ENCODE results near the gene PPIF. TPM values are rescaled to one million over a fixed set of nuclear protein-coding genes. Genes with fewer than 3 reads are reported as not detected.

Gene PPIF
- total and polyA plus RNA-seq, 4 experiments from 2014 or later: 10.6 to 33.7 (median 19.7) TPM

DNA sequence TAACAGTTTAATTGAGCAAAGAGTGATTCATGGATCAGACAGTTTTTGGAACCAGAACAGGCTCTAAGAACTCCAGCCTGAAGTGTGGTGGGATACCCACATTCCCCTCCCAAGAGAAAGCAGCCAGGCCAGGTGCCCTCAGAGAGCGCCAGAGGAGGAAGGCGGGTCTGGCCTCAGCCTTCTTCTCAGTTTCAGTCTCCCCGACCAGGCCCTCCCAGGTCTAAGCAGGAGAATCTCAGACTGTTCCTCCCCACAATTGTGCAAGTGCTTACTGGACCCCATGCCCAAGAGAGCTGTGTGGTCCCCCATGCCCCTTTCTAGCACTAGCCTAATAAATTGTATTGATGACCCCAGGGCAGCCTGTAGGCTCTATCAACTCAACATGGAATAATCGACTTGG, 25.6 kb downstream of the PPIF start:
- no peaks in the 10 kb centered on the region for H3K27me3 Mint-ChIP-seq
- peaks cover 0 to 16% (median 8%) of the 10 kb centered on the region in 8 donors for H3K9me3 Mint-ChIP-seq
- no peaks in the 10 kb centered on the region for H3K4me1 ChIP-seq (ENCODE audit: insufficient read depth, low read length)
- no peaks in the 10 kb centered on the region for H3K36me3 ChIP-seq (ENCODE audit: insufficient read depth, low read length)
- H3K4me3 Mint-ChIP-seq: no peak overlapping the region
- no peak overlapping the region for H3K27ac ChIP-seq (ENCODE audit: low read depth, low read length)
- peaks cover 0 to 7% (median 3%) of the 10 kb centered on the region in 4 donors for H3K4me1 Mint-ChIP-seq
- peak overlapping the region in 1 of 7 donors; percentile 12 for H3K27ac Mint-ChIP-seq
- DNase-seq: no peak
- CTCF ChIA-PET (ENCODE audit: partially characterized antibody): interaction anchor here (0.9 to 4.8 kb wide), 15 partner anchors 8 to 114 kb away, joined by 3 to 91 read pairs (median 5); no protein-coding TSS in a partner anchor
- intact Hi-C loops (cut with micrococcal nuclease): loop anchor here (5.0 kb wide), 1 partner anchor 769 kb away; no protein-coding TSS in a partner anchor
- POLR2A ChIA-PET (ENCODE audit: partially characterized antibody): no interaction called here
- no peaks in the 10 kb centered on the region for H3K27me3 ChIP-seq (ENCODE audit: insufficient read depth, low read length)
- no peak overlapping the region for H3K4me3 ChIP-seq (ENCODE audit: low read length in 2 of 2)
- no peaks in the 10 kb centered on the region for H3K9me3 ChIP-seq (ENCODE audit: control insufficient read depth in 1 of 2, low read length in 2 of 2)
- peaks cover 0 to 2% of the 10 kb centered on the region in 2 donors for H3K36me3 Mint-ChIP-seq

- Mint-ChIP-seq H3K9me3 (peaks cover 0 to 16% (median 8%) of the 10 kb centered on the region in 8 donors), H3K4me1 (peaks cover 0 to 7% (median 3%) of the 10 kb centered on the region in 4 donors), H3K27ac (peak overlapping the region in 1 of 7 donors; percentile 65), H3K27me3 (no peaks in the 10 kb centered on the region), H3K36me3 (peaks cover 0 to 2% of the 10 kb centered on the region in 2 donors), H3K4me3 (no peak overlapping the region)
- POLR2A ChIA-PET (ENCODE audit: partially characterized antibody): interaction anchor here (1.5 kb wide), 1 partner anchor 93 kb away, joined by 4 read pairs; no protein-coding TSS in a partner anchor
- Histone ChIP-seq H3K27ac (ENCODE audit: low read depth, low read length) (no peak overlapping the region), H3K36me3 (ENCODE audit: insufficient read depth, low read length) (no peaks in the 10 kb centered on the region), H3K27me3 (ENCODE audit: insufficient read depth, low read length) (no peaks in the 10 kb centered on the region), H3K4me1 (ENCODE audit: insufficient read depth, low read length) (no peaks in the 10 kb centered on the region), H3K4me3 (ENCODE audit: low read length in 2 of 2) (no peak overlapping the region), H3K9me3 (ENCODE audit: control insufficient read depth in 1 of 2, low read length in 2 of 2) (no peaks in the 10 kb centered on the region)
- intact Hi-C loops (cut with micrococcal nuclease): loop anchor here (1.0 to 5.0 kb wide), 3 partner anchors 93 to 768 kb away; no protein-coding TSS in a partner anchor
- DNase-seq: peak; percentile 54 to 74 (median 63)
- CTCF ChIA-PET (ENCODE audit: partially characterized antibody): interaction anchor here (0.6 to 4.8 kb wide), 41 partner anchors 9 to 1327 kb away, joined by 3 to 91 read pairs (median 5); partner anchors contain the start of gene PPIF
Observed at GRCh38 chr10:79374312-79375191, 27.3 kb downstream of the PPIF start.

DNA sequence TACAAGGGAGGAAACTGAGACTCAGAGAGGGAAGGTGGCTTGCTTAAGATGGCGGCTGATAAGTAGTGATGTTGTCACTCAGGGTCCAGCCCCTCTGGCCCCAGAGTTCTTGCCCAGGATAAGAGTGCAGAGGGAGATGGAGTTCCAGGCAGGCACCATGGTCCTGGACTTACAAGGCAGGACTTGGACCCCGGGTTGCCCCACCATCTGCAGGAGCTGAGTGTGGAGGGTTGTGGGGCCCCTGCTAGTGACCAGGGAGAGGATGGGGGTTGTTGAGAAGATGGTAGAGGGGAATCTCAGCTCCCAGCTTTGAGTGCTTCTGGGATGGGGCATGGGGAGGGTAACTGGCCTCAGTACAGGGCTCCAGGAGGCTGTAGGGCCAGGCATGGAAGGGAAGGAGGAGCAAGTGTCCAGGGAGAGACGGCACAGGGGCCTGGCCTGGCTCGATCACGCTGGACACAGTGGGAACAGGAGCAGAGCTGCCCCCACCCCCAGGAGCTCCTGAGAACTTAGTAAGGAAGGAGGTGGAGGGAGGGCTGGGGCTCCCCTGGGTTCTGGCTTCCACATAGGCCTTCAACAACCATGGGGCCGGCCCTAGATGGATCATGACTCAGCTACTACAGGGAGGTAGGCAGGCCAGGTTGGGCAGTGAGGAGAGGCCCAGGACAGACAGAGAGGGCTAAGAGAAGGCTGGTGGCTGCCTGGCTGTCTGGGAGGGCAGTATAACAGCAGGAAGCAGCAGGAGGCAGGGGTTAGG, 28.2 kb downstream of the PPIF start:
- no peak for DNase-seq
- Histone ChIP-seq H3K36me3 (ENCODE audit: insufficient read depth, low read length) (no peaks in the 10 kb centered on the region), H3K4me3 (ENCODE audit: low read length in 2 of 2) (no peak overlapping the region), H3K27ac (ENCODE audit: low read depth, low read length) (no peak overlapping the region), H3K27me3 (ENCODE audit: insufficient read depth, low read length) (no peaks in the 10 kb centered on the region), H3K9me3 (ENCODE audit: control insufficient read depth in 1 of 2, low read length in 2 of 2) (no peaks in the 10 kb centered on the region), H3K4me1 (ENCODE audit: insufficient read depth, low read length) (no peaks in the 10 kb centered on the region)
- CTCF ChIA-PET (ENCODE audit: partially characterized antibody): interaction anchor here (1.2 to 4.8 kb wide), 8 partner anchors 10 to 111 kb away, joined by 3 to 91 read pairs (median 8); partner anchors contain the start of gene PPIF
- intact Hi-C loops (cut with micrococcal nuclease): no loop called here
- Mint-ChIP-seq H3K4me1 (peaks cover 0 to 7% (median 3%) of the 10 kb centered on the region in 4 donors), H3K4me3 (no peak overlapping the region), H3K9me3 (peaks cover 0 to 11% (median 5%) of the 10 kb centered on the region in 8 donors), H3K27ac (peak overlapping the region in 1 of 7 donors; percentile 16), H3K36me3 (peaks cover 0 to 2% of the 10 kb centered on the region in 2 donors), H3K27me3 (no peaks in the 10 kb centered on the region)
- POLR2A ChIA-PET (ENCODE audit: partially characterized antibody): no interaction called here

GRCh38 chr10:79376078-79376628, 28.9 kb downstream of the PPIF start:
- no peaks in the 10 kb centered on the region for H3K27me3 ChIP-seq (ENCODE audit: insufficient read depth, low read length)
- no peaks in the 10 kb centered on the region for H3K36me3 ChIP-seq (ENCODE audit: insufficient read depth, low read length)
- no peak overlapping the region for H3K27ac ChIP-seq (ENCODE audit: low read depth, low read length)
- Mint-ChIP-seq H3K4me3 (no peak overlapping the region), H3K27ac (no peak overlapping the region), H3K9me3 (peaks cover 0 to 7% (median 4%) of the 10 kb centered on the region in 8 donors), H3K4me1 (peaks cover 0 to 7% (median 3%) of the 10 kb centered on the region in 4 donors), H3K27me3 (no peaks in the 10 kb centered on the region), H3K36me3 (peaks cover 0 to 2% of the 10 kb centered on the region in 2 donors)
- no peaks in the 10 kb centered on the region for H3K9me3 ChIP-seq (ENCODE audit: control insufficient read depth in 1 of 2, low read length in 2 of 2)
- H3K4me3 ChIP-seq (ENCODE audit: low read length in 2 of 2): no peak overlapping the region
- intact Hi-C loops (cut with micrococcal nuclease): no loop called here
- ChIA-PET CTCF (ENCODE audit: partially characterized antibody) (interaction anchor here (3.5 to 4.8 kb wide), 3 partner anchors 11 to 111 kb away, joined by 31 to 91 read pairs (median 45); no protein-coding TSS in a partner anchor), POLR2A (ENCODE audit: partially characterized antibody) (no interaction called here)
- no peaks in the 10 kb centered on the region for H3K4me1 ChIP-seq (ENCODE audit: insufficient read depth, low read length)
- no peak for DNase-seq

DNA sequence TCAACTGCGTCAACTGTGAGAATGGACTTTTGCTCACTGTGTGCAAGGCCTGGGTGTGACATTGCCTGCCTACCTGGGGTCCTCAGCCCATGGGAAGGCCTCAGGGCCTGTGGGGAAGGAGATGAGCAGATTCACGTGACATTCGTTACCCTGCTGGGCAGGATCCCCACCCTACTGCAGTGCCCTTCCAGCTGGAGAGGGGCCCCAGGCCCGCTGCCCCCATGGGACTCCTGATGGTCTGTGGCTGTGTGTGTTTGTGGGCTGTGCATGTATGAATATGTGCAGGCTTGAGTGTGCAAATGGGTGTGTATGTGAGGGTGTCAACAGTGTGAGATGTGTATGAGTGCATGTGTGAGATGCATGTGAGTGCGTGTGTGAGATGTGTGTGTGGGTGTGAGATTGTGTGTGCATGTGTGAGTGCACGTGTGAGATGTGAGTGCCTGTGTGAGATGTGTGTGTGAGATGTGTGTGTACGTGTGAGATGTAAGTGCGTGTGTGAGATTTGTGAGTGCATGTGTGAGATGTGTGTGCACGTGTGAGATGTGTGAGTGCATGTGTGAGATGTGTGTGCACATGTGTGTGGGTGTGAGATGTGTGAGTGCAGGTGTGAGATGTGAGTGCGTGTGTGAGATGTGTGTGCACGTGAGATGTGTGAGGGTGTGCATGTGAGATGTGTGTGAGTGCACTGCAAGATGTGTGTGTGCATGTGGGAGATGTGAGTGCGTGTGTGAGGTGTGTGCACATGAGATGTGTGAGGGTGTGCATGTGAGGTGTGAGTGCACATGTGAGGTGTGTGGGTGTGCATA, 29.7 kb downstream of the PPIF start:
- Mint-ChIP-seq H3K27ac (no peak overlapping the region), H3K4me3 (no peak overlapping the region), H3K9me3 (peaks cover 0 to 2% (median 0%) of the 10 kb centered on the region in 8 donors), H3K4me1 (peaks cover 0 to 7% (median 3%) of the 10 kb centered on the region in 4 donors), H3K36me3 (no peaks in the 10 kb centered on the region), H3K27me3 (no peaks in the 10 kb centered on the region)
- intact Hi-C loops (cut with micrococcal nuclease): no loop called here
- Histone ChIP-seq H3K9me3 (ENCODE audit: control insufficient read depth in 1 of 2, low read length in 2 of 2) (no peaks in the 10 kb centered on the region), H3K4me1 (ENCODE audit: insufficient read depth, low read length) (no peaks in the 10 kb centered on the region), H3K4me3 (ENCODE audit: low read length in 2 of 2) (no peak overlapping the region), H3K36me3 (ENCODE audit: insufficient read depth, low read length) (no peaks in the 10 kb centered on the region), H3K27me3 (ENCODE audit: insufficient read depth, low read length) (no peaks in the 10 kb centered on the region), H3K27ac (ENCODE audit: low read depth, low read length) (no peak overlapping the region)
- POLR2A ChIA-PET (ENCODE audit: partially characterized antibody): no interaction called here
- CTCF ChIA-PET (ENCODE audit: partially characterized antibody): no interaction called here
- DNase-seq: no peak

GRCh38 chr10:79377557-79378382, 30.5 kb downstream of the PPIF start:
- DNase-seq: no peak
- H3K27me3 ChIP-seq (ENCODE audit: insufficient read depth, low read length): no peaks in the 10 kb centered on the region
- H3K36me3 ChIP-seq (ENCODE audit: insufficient read depth, low read length): no peaks in the 10 kb centered on the region
- CTCF ChIA-PET (ENCODE audit: partially characterized antibody): no interaction called here
- intact Hi-C loops (cut with micrococcal nuclease): no loop called here
- Mint-ChIP-seq H3K9me3 (no peaks in the 10 kb centered on the region), H3K27me3 (no peaks in the 10 kb centered on the region), H3K27ac (no peak overlapping the region), H3K36me3 (no peaks in the 10 kb centered on the region), H3K4me3 (no peak overlapping the region), H3K4me1 (peaks cover 0 to 7% (median 3%) of the 10 kb centered on the region in 4 donors)
- POLR2A ChIA-PET (ENCODE audit: partially characterized antibody): no interaction called here
- H3K4me1 ChIP-seq (ENCODE audit: insufficient read depth, low read length): no peaks in the 10 kb centered on the region
- H3K4me3 ChIP-seq (ENCODE audit: low read length in 2 of 2): no peak overlapping the region
- H3K27ac ChIP-seq (ENCODE audit: low read depth, low read length): no peak overlapping the region
- H3K9me3 ChIP-seq (ENCODE audit: control insufficient read depth in 1 of 2, low read length in 2 of 2): no peaks in the 10 kb centered on the region

All from CD4-positive, alpha-beta memory T cell (primary cell).